ENCODE data around the gene CST1.
"Not testable (repeated sequence)": the region's sequence is repeated elsewhere in the genome, so short reads cannot be mapped to it uniquely, and the experiment has no call there.

The CST1 gene

DNA sequence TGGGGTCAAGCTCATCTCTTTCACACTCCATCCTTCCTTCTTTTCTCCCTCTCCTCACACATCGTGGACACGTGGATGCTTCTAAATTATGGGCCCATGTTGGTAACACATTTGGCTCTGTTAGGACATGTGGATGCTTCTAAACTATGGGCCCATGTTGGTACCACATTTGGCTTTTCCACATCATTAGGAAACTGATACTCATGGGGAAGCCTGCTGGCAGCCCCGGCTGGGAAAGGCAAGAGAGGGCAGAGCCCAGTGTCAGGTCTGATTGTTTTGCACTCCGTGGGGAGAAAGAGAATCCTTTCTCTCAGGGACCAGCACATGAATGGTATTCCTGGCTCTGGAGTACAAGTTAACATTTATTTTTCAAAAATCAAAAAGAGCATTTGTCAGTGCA, 4.0 kb upstream of the CST1 start:
- DNase-seq = no peak

DNA sequence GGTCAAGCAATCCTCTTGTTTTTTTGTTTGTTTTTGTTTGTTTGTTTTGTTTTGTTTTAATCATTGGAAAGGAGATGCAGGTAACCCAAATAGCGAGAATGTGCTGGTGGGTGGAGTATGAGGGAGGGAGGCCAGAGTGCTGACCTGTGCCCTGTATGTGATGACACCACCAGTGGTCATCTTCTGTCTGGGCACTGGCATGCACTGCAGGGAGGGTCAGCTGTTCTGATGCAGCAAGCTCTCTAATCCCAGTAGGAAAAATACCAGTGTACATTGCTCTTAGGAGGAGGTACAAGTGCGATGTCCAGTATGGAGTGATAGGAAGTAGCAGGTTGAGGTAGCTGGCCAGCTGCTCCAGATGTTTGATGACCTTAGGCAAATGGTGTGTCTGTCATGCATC, 2.9 kb upstream of the CST1 start:
- no peak for DNase-seq

DNA sequence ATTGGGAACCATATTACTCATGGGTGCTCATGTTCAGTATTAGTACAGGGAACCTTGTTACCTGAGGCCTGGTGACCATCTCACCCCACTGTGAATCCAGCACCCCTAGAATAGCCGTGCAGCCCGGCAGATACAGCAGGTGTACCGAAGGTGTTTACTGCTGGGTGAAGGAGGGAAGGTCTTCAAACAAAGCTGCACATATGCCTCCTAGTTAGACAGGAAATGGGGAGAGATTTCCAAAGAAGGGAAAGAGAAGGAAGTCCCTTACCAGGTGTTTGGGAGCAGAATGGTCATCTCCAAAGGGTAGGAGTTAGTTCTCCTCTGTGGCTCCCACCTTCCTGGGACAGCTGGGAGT, 2.4 kb upstream of the CST1 start:
- DNase-seq = no peak

DNA sequence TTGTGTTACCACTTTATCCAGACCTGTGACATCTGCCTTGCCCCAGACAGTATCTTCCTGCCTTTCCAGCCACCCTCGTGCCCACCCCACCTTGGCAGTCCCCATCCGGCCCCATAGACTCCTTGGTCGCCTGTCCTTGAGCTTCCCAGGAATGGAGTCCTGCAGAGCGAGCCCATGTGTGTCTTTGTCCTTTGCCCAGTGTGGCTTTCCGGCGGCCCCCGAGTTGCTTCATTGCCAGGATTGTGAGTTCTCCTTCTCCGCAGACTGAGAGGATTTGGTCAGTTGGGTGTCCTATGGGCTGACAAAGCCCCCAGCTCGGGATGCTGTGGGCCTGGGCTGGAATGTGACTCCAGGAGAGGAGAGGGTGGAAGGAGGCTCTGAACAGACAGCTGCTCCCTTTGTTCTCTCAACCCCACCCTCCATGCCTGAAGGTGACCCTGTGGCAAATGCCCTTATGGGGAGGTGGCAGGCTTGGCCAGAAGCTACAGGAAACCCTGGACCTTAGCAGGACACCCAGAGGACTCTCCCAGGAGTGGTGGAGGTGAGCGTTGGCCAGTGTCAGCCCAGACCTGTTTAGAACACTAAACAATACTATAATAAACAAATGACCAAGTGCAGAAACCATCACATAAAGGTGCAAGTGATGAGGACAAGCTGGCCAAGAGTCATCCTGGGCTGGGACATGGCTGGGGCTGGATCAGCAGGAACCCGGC, 1.9 kb upstream of the CST1 start:
- no peak for DNase-seq

DNA sequence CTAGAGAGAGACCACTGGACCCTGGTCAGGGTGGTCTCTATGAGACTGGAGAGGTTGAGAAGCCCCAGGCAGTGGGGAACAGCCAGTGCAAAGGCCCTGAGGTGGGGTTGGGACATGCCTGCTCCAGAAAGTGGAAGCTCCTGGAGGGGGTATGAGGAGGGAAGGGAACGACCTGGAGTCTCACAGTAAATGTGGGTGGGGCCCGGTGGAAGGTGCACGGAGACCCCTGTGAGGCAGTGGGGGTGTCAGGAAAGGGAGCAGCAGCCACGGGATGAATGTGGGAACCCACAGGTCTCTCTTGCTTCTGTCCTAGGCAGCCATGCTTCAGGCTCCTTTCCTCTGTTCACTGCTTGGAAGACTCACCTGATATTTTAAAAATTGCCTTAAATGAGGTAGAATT, 1.3 kb upstream of the CST1 start:
- DNase-seq = no peak

DNA sequence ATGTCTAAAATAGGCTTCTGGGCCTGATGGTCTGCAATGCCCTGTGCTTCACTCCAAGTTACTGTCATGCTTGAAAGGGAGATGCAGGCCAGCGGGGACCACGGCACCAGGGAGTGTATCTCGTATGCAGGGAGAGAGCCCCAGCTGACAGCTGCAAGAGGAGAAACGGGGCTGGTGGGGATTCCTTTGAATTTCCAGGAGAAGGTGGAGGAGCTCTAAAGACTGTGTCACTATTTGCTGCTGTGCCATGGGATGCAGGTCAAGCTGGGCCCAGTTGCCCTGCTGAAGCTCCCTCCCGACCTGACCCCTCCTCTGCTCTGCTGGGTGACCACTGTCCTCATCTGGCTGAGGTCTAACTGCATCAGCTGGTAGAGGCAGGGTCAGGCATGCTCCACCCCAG, 989 bp downstream of the CST1 start:
- DNase-seq = no peak

- not testable (repeated sequence) for DNase-seq
Observed at GRCh38 chr20:23748975-23749374, 1.8 kb downstream of the CST1 start.

- not testable (repeated sequence) for DNase-seq
Observed at GRCh38 chr20:23747551-23747950, 3.2 kb downstream of the CST1 start.

DNA sequence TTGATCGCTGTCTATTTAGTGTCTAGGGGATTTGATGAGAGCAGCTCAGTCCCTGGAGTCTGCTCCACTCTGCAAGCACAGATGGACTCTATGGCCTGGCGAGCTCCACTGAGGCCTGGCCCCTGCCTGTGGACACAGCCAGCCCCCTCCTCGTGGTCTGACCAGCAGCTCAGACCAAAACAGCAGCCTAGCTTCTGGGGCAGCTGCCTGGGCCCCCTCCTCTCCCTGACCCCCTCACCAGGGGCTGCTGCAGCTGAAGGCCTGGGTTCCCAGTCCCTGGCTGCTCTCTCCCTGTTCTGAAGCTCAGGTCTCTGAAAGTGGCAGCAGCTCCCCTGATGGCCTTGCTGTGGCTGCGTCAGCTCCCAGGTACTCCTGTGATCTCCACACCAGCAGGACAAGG, 3.6 kb downstream of the CST1 start:
- not testable (repeated sequence) for DNase-seq

GRCh38 chr20:23746321-23746720, 4.4 kb downstream of the CST1 start:
- DNase-seq = no peak

GRCh38 chr20:23745247-23745646, 5.5 kb downstream of the CST1 start:
- DNase-seq = no peak

- peak; percentile 21 for DNase-seq
Observed at GRCh38 chr20:23744817-23745216, 5.9 kb downstream of the CST1 start.

DNA sequence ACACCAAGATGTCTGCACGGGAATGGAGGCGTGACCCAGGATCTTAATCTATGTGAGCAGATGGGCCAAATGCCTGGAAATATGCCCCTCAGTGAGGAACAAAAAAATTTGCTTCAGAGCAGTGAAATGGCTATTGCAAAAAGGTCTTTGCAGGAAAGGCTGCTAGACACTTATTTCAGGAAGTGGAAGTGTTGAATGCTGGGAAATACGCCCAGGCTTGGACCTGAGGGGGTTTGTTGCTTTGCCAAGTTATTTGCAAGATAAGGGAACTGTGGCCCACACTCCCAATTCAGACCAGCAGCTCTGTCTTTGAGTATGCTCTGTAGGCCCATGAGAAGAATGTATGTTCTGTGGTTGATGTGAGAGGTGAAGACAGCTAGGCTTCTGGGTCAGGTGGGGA, 15.3 kb downstream of the CST1 start:
- not testable (repeated sequence) for DNase-seq

DNA sequence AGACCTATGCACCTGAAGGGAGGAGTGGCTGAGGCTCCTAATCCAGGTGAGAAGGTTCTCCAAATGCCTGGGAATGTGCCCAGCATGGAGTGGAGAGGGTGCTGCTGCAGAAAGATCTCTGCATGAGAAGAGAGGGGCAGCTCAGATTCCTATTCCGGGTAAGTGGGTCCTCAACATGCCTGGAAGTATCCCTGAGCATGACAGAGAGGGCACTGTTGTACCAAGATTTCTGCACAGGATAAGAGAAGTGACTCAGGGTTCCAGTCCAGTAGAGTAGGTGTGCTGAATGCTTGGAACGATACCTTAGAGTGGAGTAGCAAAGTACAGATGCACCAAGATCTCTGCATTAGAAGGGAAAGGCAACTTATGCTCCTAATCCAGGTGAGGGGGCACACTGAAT, 15.8 kb downstream of the CST1 start:
- not testable (repeated sequence) for DNase-seq

DNA sequence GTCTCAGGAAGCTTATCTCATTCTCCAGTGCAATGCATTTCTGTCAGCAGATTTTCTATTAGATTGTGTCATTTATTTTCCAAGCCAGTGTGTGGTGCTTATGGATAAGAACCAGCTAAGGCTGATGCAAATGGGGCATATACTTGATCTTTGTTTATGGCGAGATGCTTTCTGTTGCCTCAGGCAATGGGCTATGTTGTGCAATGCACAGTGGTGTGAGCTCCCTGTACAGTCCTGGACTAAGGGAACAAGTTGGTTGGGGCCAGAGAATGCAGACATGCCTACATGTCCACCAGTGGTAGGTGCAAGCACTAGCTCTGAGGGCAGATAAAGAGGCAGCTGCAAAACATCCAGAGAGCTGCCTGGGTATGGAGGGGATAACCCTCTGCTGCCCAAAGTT, 16.3 kb downstream of the CST1 start:
- DNase-seq = not testable (repeated sequence)

- no peak for DNase-seq
Observed at GRCh38 chr20:23727016-23727415, 23.7 kb downstream of the CST1 start.

- DNase-seq = no peak
Observed at GRCh38 chr20:23725102-23725501, 25.6 kb downstream of the CST1 start.

- DNase-seq = peak; percentile 26
Observed at GRCh38 chr20:23723659-23724307, 27.0 kb downstream of the CST1 start.

GRCh38 chr20:23722851-23723250, 27.9 kb downstream of the CST1 start:
- not testable (repeated sequence) for DNase-seq

DNA sequence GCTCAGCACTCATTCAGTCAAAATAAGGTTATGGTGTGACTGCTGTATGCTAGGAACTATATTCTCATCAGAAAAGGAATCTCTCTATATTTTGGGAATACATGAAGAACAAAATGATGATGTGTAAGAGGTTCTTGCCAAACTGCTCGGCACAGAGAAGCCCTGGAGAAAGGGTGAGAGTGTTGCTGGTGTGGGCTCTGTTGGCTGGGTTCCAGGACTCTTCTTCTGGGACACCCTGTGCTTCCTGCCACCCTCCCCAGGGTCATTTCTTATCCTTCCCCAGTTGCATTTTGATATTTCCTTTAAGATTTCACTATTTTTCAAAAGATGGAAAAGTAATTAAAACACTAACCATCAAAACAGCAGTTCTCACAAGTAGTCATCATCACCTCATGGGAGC, 28.8 kb downstream of the CST1 start:
- no peak for DNase-seq

DNA sequence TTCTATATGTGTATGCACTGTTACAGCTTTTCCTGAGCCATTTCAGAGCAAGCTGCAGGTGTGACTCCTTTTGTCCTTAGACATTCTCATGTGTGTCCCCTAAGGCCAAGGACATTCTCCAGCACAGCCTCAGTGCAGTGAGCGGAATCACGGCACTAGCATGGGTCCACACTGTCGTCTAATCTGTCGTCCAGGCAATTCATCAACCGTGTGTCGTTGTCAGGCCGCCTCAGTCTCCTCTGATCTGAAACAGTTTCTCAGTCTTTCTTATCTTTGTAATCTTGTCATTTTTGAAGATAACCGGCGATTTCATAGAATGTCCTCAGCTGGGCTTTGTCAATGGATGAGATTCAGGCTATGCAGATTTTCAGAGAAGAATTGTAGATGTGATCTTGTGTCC, 31.4 kb downstream of the CST1 start:
- not testable (repeated sequence) for DNase-seq

DNA sequence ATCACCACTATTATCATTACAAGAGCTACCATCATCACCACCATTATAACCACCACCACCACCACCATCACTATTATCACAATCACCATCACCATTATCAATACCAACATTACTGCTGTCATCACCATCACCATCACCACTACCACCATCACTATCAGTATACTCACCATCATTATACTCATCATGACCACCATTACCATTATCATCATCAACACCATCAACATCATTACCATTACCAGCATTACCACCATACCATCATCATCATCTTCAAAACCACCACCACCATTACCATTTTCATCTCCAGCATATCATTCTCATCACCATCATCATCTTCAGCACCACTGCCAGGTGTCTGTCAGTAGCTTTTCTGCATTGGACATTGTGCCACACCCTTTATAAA, 39.0 kb downstream of the CST1 start:
- DNase-seq = not testable (repeated sequence)

- no peak for DNase-seq
Observed at GRCh38 chr20:23710771-23711170, 40.0 kb downstream of the CST1 start.

- DNase-seq = no peak
Observed at GRCh38 chr20:23705895-23706294, 44.8 kb downstream of the CST1 start.

DNA sequence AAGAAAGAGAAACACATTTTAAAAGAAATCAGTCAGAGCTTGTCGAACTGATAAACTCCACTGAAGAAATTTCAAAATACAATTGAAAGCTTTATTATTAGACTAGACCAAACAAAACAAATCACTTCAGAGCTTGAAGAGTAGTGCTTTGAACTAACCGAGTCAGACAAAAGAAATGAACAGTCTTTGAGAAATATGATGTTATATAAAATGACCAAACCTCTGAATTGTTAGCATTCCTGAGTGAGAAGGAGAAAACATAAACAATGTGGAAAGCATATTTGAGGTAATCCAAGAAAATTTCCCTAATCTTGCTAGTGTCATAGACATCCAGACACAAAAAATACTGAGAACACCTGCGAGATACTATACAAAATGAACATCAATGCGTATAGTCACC, 48.7 kb downstream of the CST1 start:
- DNase-seq = no peak

Measured in activated CD4-positive, alpha-beta T cell treated with anti-CD3 and anti-CD28 coated beads, Interleukin-2, amount 50 U/mL, for 16 hours (primary cell).